HG03135 (cell line): Measurements from ENCODE around the gene IL10RB.
A peak's percentile ranks its signal among the peaks of the same experiment; 100 is the strongest.
"Not testable (repeated sequence)": the region's sequence is repeated elsewhere in the genome, so short reads cannot be mapped to it uniquely, and the experiment has no call there.

Experiments
- ATAC-seq: cut with Tn5 transposase; IDR thresholded peaks from one replicate; pipeline ENCODE4 v1.9.1; 2021; ENCODE audit warnings: mild to moderate bottlenecking, moderate library complexity; ENCODE audit not compliant: unreplicated experiment

Gene IL10RB

GRCh38 chr21:33300701-33301631 lies 34.8 kb downstream of the IL10RB start:
- no peak for ATAC-seq

DNA sequence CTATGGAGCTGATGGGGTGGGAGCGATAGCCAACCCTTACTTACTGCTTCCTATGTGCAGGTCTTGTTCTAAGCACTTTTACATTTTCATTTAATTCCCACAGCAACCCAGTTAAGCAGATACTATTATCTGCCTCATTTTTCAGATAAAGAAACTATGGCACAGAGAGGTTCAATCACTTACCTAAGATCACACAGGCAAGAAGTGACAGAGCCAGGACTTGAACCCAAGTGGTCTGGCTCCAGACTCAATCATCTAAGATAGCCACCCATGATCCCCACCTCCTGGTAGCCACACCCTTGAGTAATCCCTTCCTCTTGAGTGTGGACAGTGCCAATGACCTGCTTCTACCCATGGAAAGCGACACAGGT lies 35.5 kb downstream of the IL10RB start:
- no peak for ATAC-seq

- ATAC-seq: no peak
Measured at GRCh38 chr21:33302055-33302454, 35.9 kb downstream of the IL10RB start.

GRCh38 chr21:33302796-33303195 lies 36.6 kb downstream of the IL10RB start:
- ATAC-seq: no peak

DNA sequence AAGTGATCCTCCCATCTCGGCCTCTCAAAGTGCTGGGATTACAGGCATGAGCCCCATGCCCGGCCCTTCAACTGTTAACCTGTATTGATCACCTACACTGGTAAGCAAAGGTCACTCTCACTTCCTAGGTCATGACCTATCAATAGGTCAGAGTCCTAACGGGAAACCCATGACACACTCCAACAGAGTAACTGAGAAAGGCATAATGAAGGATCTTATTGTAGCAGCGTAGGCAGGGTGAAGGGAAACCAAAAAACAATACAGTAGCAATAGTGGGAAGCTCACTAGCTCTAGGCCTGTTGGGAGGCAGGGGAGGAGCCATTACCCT lies 39.1 kb downstream of the IL10RB start:
- no peak for ATAC-seq

DNA sequence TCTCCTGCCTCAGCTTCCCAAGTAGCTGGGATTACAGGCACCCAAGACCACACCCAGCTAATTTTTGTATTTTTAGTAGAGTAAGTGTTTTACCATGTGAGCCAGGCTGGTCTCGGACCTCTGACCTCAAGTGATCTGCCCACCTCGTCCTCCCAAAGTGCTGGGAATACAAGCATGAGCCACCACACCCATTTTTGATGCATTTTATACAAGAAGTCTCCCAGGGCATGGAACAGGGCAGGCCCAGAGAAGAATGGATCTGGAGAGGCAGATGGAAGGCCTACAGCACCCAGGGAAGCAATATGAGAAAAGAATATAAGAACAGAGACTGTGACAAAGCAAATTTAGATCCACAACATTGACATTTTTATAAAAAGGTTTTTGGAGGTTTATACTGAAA lies 39.8 kb downstream of the IL10RB start:
- no peak for ATAC-seq

DNA sequence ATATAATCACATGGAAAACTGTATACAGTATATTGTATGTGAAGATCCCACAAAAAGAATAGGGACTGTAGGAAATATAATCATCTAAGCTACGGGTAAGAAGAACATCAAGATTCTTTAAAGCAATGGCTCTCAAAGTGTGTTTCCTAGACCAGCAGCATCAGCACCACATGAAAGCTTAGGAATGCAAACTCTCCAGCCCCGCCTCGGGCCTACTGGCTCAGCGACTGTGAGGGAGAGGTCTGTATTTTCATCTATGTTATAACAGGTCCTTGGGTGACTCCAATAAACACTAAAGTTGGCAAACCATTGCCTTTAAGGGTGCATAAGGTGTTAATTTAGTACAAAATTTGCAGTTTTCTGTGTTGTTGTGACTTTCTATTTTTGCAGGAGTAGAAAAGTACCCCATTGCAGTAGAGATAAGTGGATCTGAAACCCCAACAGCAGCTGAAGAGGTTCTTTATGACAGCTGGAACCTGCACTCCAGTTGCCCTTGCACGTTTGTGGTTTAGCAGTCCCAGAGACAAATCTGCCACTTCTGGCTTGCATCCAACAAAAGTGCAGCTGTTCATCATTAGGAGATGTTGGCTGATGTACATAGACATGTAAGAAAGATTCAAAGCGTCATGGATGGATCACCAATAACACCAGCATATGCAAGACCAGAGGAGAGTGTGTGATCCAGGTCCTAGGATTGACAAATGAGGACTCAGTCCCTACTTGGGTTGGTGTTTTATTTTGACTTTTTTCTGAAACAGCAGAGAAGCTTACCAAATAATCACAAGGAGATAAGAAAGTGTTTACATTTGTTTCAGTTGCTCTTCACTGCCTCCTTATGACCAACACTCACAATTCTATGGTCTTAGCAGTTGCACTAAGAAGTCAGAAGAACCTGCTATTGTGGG lies 42.7 kb downstream of the IL10RB start:
- ATAC-seq: peak; percentile 92

GRCh38 chr21:33309778-33310177 lies 43.6 kb downstream of the IL10RB start:
- no peak for ATAC-seq

GRCh38 chr21:33312121-33312520 lies 46.0 kb downstream of the IL10RB start:
- no peak for ATAC-seq

- no peak for ATAC-seq
Measured at GRCh38 chr21:33313183-33313582, 47.0 kb downstream of the IL10RB start.

GRCh38 chr21:33313611-33314010 lies 47.4 kb downstream of the IL10RB start:
- no peak for ATAC-seq

GRCh38 chr21:33314111-33314510 lies 47.9 kb downstream of the IL10RB start:
- no peak for ATAC-seq

GRCh38 chr21:33315946-33316710 lies 50.0 kb downstream of the IL10RB start:
- ATAC-seq: no peak

DNA sequence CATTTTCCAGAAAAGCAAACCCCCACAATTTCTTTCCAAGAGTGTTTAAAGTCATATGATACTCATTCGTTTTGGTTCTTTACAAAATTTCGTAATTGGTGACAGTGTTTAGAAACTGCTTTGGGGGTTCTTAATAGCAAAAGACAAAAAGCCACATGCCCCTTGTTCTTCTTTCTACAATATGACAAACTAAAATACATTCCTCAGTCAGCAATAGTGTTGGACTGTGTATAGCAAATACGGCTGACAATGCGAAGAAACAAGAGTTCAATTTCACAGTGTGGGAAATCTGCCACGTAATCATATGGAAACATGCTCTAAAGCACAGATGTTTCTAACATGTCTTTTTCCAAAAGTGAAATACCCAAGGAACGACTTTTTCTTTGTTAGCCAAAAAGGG lies 51.0 kb downstream of the IL10RB start:
- ATAC-seq: no peak

DNA sequence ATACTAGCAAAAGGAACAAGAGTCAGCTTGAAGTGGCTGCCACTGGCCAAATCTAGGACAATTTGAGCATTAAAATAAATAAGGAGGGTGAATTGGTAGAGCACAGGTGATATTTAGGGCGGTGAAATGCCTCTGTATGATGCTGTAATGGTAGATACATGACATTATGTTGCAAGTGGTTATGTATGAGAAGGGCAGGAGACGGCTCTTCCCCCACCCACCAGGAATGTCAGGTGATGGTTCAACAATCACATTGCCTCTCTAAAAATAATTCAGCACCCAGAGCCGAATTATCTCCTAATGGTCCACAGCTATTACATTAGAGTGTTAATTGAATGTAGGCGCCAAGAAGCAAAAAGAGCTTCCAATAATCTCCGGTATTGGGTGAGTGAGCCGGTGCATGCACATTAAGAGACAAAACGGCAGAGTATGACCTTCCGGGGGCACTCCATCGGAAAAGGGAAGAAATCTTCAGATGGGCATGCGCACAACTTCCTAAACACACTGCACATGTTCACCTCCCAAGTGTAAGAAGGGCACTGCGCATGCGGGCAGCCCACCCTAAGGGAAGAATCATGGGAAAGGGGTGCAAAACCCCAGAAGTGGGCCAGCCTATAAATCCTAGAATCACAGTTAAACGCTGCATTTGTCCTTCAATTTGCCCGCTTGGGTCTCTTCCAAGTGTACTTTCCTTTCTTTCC lies 51.8 kb downstream of the IL10RB start:
- no peak for ATAC-seq

- ATAC-seq: not testable (repeated sequence)
Measured at GRCh38 chr21:33321005-33321404, 54.8 kb downstream of the IL10RB start.

- ATAC-seq: not testable (repeated sequence)
Measured at GRCh38 chr21:33323610-33324009, 57.4 kb downstream of the IL10RB start.

- ATAC-seq: peak; percentile 82
Measured at GRCh38 chr21:33324291-33325221, 58.4 kb downstream of the IL10RB start, which contains the start of gene IFNAR1. TSS of gene IFNAR1 (plus strand) at chr21:33324970. CDS start at chr21:33325056, 86 bp downstream.
